Measurements from ENCODE around the gene ATP1A3. TPM values are rescaled to one million over a fixed set of nuclear protein-coding genes. Genes with fewer than 3 reads are reported as not detected.
"Not testable (repeated sequence)": the region's sequence is repeated elsewhere in the genome, so short reads cannot be mapped to it uniquely, and the experiment has no call there.

The ATP1A3 gene
- total RNA-seq, 1 donor from 2014 or later, result 1.8 TPM

DNA sequence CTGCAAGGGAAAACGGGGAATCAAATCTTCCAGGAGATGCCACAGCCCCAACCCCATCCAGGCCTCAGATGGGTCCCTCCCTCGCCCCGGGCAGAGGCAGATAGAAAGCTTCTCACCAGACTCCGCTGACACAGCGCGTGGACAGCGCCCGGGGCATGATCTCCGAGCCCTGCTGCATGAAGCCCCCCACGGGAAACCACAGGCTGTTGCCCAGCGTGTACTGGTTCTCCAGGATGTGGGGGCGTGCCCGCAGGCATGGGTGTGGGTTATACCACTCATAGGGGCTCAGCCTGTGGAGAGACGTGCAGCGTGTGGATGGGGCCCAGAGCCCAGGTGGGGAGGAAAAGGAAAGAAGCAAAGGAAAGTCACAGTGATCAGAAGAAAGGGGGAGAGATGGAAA lies 27.2 kb upstream of the ATP1A3 start:
- ChIA-PET POLR2A (no interaction called here), CTCF (no interaction called here)
- intact Hi-C loops (cut with micrococcal nuclease), result no loop called here
- no peak overlapping the region for H3K27ac Mint-ChIP-seq
- DNase-seq (no peak), ATAC-seq (ENCODE audit: low read depth) (no peak)
- H3K9me3 Mint-ChIP-seq, result no peaks in the 10 kb centered on the region
- no peaks in the 10 kb centered on the region for H3K4me1 Mint-ChIP-seq
- no peaks in the 10 kb centered on the region for H3K36me3 Mint-ChIP-seq (ENCODE audit: low read depth)
- TF ChIP-seq, protein P1, sequence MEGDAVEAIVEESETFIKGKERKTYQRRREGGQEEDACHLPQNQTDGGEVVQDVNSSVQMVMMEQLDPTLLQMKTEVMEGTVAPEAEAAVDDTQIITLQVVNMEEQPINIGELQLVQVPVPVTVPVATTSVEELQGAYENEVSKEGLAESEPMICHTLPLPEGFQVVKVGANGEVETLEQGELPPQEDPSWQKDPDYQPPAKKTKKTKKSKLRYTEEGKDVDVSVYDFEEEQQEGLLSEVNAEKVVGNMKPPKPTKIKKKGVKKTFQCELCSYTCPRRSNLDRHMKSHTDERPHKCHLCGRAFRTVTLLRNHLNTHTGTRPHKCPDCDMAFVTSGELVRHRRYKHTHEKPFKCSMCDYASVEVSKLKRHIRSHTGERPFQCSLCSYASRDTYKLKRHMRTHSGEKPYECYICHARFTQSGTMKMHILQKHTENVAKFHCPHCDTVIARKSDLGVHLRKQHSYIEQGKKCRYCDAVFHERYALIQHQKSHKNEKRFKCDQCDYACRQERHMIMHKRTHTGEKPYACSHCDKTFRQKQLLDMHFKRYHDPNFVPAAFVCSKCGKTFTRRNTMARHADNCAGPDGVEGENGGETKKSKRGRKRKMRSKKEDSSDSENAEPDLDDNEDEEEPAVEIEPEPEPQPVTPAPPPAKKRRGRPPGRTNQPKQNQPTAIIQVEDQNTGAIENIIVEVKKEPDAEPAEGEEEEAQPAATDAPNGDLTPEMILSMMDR (IDR thresholded peaks at IDR 0.05), result no peak
- H3K27me3 Mint-ChIP-seq, result peaks cover 13% of the 10 kb centered on the region
- H3K4me3 Mint-ChIP-seq, result no peak overlapping the region

DNA sequence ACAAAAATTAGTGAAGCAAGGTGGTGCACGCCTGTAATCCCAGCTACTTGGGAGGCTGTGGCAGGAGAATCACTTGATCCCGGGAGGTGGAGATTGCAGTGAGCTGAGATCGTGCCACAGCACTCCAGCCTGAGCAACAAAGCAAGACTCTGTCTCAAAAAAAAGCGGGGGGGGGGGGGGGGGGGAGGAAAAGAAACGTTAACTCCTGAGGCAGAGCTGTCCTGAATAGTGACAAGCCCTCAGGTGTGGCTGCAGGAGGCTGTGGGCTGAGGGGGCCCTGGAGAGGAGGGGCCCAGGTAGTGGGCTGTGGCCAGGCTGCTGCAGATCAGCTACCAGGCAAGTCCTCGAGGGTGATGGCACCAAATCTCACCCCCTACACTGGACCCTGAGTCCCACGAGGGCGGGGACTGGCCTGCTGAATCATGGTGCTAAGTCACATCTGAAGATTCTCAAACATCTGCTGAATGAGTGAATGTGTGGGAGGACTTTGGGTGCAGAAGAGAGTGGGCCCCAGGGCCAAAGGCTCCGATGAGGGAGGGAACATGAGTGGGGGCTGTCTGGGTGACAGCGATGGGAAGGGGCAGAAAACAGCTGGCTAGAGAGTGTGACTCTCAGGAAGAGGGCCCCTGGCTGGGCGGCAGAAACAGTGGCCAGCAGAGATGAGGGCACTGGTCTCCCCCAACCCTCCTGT lies 24.6 kb upstream of the ATP1A3 start:
- DNase-seq, result no peak
- no peak for ATAC-seq (ENCODE audit: low read depth)
- no peak overlapping the region for H3K27ac Mint-ChIP-seq
- intact Hi-C loops (cut with micrococcal nuclease), result no loop called here
- peaks cover 5% of the 10 kb centered on the region for H3K27me3 Mint-ChIP-seq
- no peaks in the 10 kb centered on the region for H3K9me3 Mint-ChIP-seq
- no peaks in the 10 kb centered on the region for H3K4me1 Mint-ChIP-seq
- POLR2A ChIA-PET, result no interaction called here
- CTCF ChIA-PET, result no interaction called here
- TF ChIP-seq, protein P1 (IDR thresholded peaks at IDR 0.05), result no peak
- no peaks in the 10 kb centered on the region for H3K36me3 Mint-ChIP-seq (ENCODE audit: low read depth)
- no peak overlapping the region for H3K4me3 Mint-ChIP-seq

DNA sequence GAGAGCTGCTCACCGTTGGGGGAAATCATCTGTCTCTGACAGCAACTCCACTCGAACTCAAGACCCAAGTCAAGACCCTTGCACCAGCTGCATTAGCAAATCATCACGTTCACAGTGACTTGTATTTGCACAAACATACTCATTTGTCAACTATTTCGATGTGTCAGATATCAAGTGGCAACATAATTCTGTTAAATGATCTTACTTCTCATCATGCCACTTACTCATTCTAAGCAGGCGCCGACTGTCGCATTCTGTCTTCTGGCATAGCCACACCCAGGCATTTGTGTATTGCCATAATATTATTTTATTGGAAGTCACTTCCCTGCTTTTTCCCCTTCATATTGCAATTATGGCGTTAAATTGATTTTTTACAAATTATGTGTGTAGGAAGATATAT lies 23.0 kb upstream of the ATP1A3 start:
- DNase-seq (no peak), ATAC-seq (ENCODE audit: low read depth) (no peak)
- H3K9me3 Mint-ChIP-seq, result no peaks in the 10 kb centered on the region
- POLR2A ChIA-PET, result no interaction called here
- no peak overlapping the region for H3K27ac Mint-ChIP-seq
- peaks cover 3% of the 10 kb centered on the region for H3K27me3 Mint-ChIP-seq
- CTCF ChIA-PET, result interaction anchor here (1.6 kb wide), 1 partner anchor 18 kb away, joined by 5 read pairs; no protein-coding TSS in a partner anchor
- H3K4me1 Mint-ChIP-seq, result no peaks in the 10 kb centered on the region
- H3K4me3 Mint-ChIP-seq, result no peak overlapping the region
- H3K36me3 Mint-ChIP-seq (ENCODE audit: low read depth), result no peaks in the 10 kb centered on the region
- TF ChIP-seq, protein P1 (IDR thresholded peaks at IDR 0.05), result no peak
- intact Hi-C loops (cut with micrococcal nuclease), result no loop called here

DNA sequence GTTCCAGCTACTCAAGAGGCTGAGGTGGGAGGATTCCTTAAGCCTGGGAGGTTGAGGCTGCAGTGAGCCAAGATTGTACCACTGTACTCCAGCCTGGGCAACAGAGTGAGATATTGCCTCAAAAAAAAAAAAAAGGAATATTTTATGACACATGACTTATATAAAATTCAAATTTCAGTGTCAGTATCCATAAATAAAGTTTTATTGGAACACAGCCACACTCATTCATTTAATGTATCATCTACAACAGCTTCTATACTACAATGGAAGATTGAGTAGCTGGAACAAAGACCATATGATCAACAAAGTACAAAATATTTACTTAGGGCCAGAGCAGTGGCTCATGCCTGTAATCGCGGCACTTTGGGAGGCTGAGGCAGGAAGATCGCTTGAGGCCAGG lies 18.7 kb upstream of the ATP1A3 start:
- H3K27me3 Mint-ChIP-seq; DNase-seq; intact Hi-C loops (cut with micrococcal nuclease); CTCF ChIA-PET; H3K36me3 Mint-ChIP-seq (ENCODE audit: low read depth); H3K9me3 Mint-ChIP-seq; H3K4me1 Mint-ChIP-seq; H3K4me3 Mint-ChIP-seq; H3K27ac Mint-ChIP-seq; ATAC-seq (ENCODE audit: low read depth): not testable (repeated sequence)
- POLR2A ChIA-PET, result interaction anchor here (0.6 kb wide), 1 partner anchor 71 kb away, joined by 12 read pairs; no protein-coding TSS in a partner anchor

DNA sequence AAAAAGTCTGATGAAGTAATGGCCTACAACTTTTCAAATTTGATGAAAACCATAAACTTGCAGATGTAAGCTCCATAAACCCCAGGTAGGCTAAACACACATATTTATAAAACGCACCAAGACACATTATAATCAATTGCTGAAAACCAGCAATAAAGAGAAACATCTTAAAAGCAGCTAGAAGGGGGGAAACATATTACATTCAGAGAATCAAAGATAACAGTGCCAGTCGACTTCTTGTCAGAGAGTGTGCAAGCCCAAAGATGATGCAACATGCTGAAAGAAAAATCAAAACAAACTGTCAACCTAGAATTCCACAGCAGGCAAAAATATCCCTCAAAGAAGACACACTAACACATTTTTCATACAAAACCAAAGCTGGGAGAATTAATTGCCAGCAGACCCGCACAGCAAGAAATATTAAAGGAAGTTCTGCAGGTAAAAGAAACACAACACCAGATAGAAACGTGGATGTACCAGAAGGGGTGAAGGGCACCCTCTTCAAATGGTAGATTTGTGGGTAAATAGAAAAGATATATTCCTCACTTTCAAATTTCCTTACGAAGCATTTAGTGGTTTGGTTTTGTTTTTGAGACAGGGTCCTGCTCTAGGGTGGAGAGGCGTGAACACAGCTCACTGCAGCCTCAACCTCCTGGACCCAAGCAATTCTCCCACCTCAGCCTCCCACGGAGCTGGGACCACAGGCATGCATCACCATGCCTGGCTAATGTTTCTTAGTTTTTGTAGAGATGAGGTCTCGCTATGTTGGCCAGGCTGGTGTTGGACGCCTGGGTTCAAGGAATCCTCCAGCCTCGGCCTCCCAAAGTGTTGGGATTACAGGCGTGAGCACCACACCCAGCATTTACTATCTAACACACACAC lies 16.5 kb upstream of the ATP1A3 start:
- Mint-ChIP-seq H3K27me3 (no peaks in the 10 kb centered on the region), H3K9me3 (no peaks in the 10 kb centered on the region), H3K4me3 (no peak overlapping the region), H3K36me3 (ENCODE audit: low read depth) (no peaks in the 10 kb centered on the region), H3K4me1 (no peaks in the 10 kb centered on the region), H3K27ac (no peak overlapping the region)
- no peak for ATAC-seq (ENCODE audit: low read depth)
- ChIA-PET POLR2A (no interaction called here), CTCF (no interaction called here)
- intact Hi-C loops (cut with micrococcal nuclease), result no loop called here
- TF ChIP-seq, protein P1 (IDR thresholded peaks at IDR 0.05), result no peak
- no peak for DNase-seq

Measured in activated B cell treated with CpG ODN at 0.5 μM for 24 hours (primary cell).